Measurements from ENCODE around the gene PRR3.

- TF ChIP-seq CTCF (IDR thresholded peaks at IDR 0.05), result peak; percentile 9; the same call in 1 of the 2 replicates
- TF ChIP-seq REST (IDR thresholded peaks at IDR 0.05; ENCODE audit: insufficient read depth in 1 of 2, low read depth in 2 of 2, low read length in 1 of 2), result no peak
- no peak for TF ChIP-seq POLR2AphosphoS5 (IDR thresholded peaks at IDR 0.05; ENCODE audit: low read depth, low read length)
- no peak for TF ChIP-seq TCF7L2 (IDR thresholded peaks at IDR 0.05; ENCODE audit: low read depth, low read length)
Measured at GRCh38 chr6:30542915-30543314, 14.2 kb upstream of the PRR3 start.

Data from Panc1 (cell line).